ENCODE measurements around the gene PGM5.

Gene PGM5

GRCh38 chr9:68541568-68541967, 185.2 kb downstream of the PGM5 start:
- DNase-seq, result no peak

GRCh38 chr9:68545033-68545705, 188.8 kb downstream of the PGM5 start:
- DNase-seq, result no peak

GRCh38 chr9:68546596-68547390, 190.4 kb downstream of the PGM5 start:
- DNase-seq, result no peak

- DNase-seq, result no peak
Measured at GRCh38 chr9:68547417-68547816, 191.0 kb downstream of the PGM5 start.

GRCh38 chr9:68548241-68548640, 191.8 kb downstream of the PGM5 start:
- no peak for DNase-seq

GRCh38 chr9:68551191-68551590, 194.8 kb downstream of the PGM5 start:
- no peak for DNase-seq

- no peak for DNase-seq
Measured at GRCh38 chr9:68552700-68553476, 196.5 kb downstream of the PGM5 start.

GRCh38 chr9:68555437-68556150, 199.2 kb downstream of the PGM5 start:
- no peak for DNase-seq

- DNase-seq, result no peak
Measured at GRCh38 chr9:68558545-68558944, 202.1 kb downstream of the PGM5 start.

- DNase-seq, result peak; percentile 52
Measured at GRCh38 chr9:68560071-68560844, 203.8 kb downstream of the PGM5 start.

GRCh38 chr9:68562461-68562860, 206.1 kb downstream of the PGM5 start:
- DNase-seq, result no peak

- no peak for DNase-seq
Measured at GRCh38 chr9:68567565-68567964, 211.2 kb downstream of the PGM5 start.

- DNase-seq, result no peak
Measured at GRCh38 chr9:68574150-68574549, 217.7 kb downstream of the PGM5 start.

GRCh38 chr9:68575817-68576216, 219.4 kb downstream of the PGM5 start:
- DNase-seq, result no peak

GRCh38 chr9:68577774-68578591, 221.6 kb downstream of the PGM5 start:
- DNase-seq, result no peak
